SH-SY5Y (cell line): ENCODE measurements around the gene SRP54.

ENCODE experiments used
- GATA2 ChIP-seq: IDR thresholded peaks from 2 replicates; pipeline ENCODE4 v1.6.1; 2011; ENCODE audit warnings: mild to moderate bottlenecking, low read depth, low read length
- GATA3 ChIP-seq: IDR thresholded peaks from 2 replicates; pipeline ENCODE4 v1.6.1; 2011; ENCODE audit warnings: low read depth, mild to moderate bottlenecking, low read length, moderate library complexity

DNA sequence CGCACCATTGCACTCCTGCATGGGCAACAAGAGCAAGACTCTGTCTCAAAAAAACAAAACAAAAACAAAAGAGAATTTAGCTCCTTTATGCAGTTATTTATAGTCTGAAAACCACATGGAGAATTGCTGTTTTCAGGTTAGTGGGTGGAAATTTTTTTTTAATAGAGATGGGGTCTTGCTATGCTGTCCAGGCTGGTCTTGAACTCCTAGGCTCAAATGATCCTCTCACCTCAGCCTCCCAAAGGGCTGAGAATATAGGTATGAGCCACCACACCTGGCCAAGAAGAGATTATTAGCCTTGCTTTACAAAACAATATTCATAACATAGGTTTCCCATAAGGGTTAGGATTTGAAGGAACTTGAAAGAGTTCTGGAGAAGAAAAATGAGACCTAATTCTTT, 12.1 kb upstream of the SRP54 start:
- TF ChIP-seq GATA2, result no peak
- no peak for TF ChIP-seq GATA3
